ENCODE data around the gene PLCD1.
"Not testable (repeated sequence)": the region's sequence is repeated elsewhere in the genome, so short reads cannot be mapped to it uniquely, and the experiment has no call there.

GRCh38 chr3:38077073-38077472 is 47.6 kb upstream of the PLCD1 start:
- TF ChIP-seq ZFP30 (CRISPR knock-in tag; IDR thresholded peaks at IDR 0.05); PATZ1 (CRISPR knock-in tag; IDR thresholded peaks at IDR 0.05; ENCODE audit: borderline replicate concordance); ESRRG (CRISPR knock-in tag; IDR thresholded peaks at IDR 0.05); ZNF565 (CRISPR knock-in tag; conservative IDR thresholded peaks at IDR 0.05; ENCODE audit: low read depth); RARB (CRISPR knock-in tag; IDR thresholded peaks at IDR 0.05); TCF4 (CRISPR knock-in tag; IDR thresholded peaks at IDR 0.05; ENCODE audit: borderline replicate concordance); CREB5 (CRISPR knock-in tag; IDR thresholded peaks at IDR 0.05; ENCODE audit: low read depth); POU6F1 (CRISPR knock-in tag; IDR thresholded peaks at IDR 0.05; ENCODE audit: borderline replicate concordance, low read depth); ZNF70 (CRISPR knock-in tag; IDR thresholded peaks at IDR 0.05); TSHZ2 (CRISPR knock-in tag; IDR thresholded peaks at IDR 0.05); ZC3H10 (CRISPR knock-in tag; IDR thresholded peaks at IDR 0.05): not testable (repeated sequence)

Data from SK-N-SH treated with all-trans-retinoic acid at 6 μM for 48 hours (cell line).